HepG2 (cell line): ENCODE measurements around the gene ACADVL. TPM values are rescaled to one million over a fixed set of nuclear protein-coding genes. Genes with fewer than 3 reads are reported as not detected.

Experiments
- ARID3A ChIP-seq: IDR thresholded peaks from 2 replicates; pipeline ENCODE4 v1.6.1; 2012; ENCODE audit warnings: low read depth, low read length, improper control_type of control experiment
- ATF3 ChIP-seq: sonication (generic); formaldehyde crosslinking; IDR thresholded peaks from 2 replicates; pipeline ENCODE4 v1.4.0; 2020; ENCODE audit warnings: missing genetic modification reagents
- CSRNP1 ChIP-seq: sonication (generic); formaldehyde crosslinking; IDR thresholded peaks from 2 replicates; pipeline ENCODE4 v1.8.1; 2023; ENCODE audit warnings: mild to moderate bottlenecking, missing genetic modification reagents
- HCFC1 ChIP-seq: fragments of 150-350 bp; IDR thresholded peaks from 2 replicates; pipeline ENCODE4 v1.6.1; 2014; ENCODE audit warnings: low read depth, low read length
- LBX2 ChIP-seq: sonication (generic); formaldehyde crosslinking; IDR thresholded peaks from 2 replicates; pipeline ENCODE4 v1.5.0; 2020; ENCODE audit warnings: missing genetic modification reagents, mild to moderate bottlenecking, borderline replicate concordance
- MED13 ChIP-seq: sonication (generic); formaldehyde crosslinking; IDR thresholded peaks from 2 replicates; pipeline ENCODE4 v1.5.0; 2020; ENCODE audit warnings: missing genetic modification reagents
- MEIS1 ChIP-seq: sonication (generic); formaldehyde crosslinking; IDR thresholded peaks from 2 replicates; pipeline ENCODE4 v1.9.0; 2021; ENCODE audit warnings: mild to moderate bottlenecking, missing genetic modification reagents, moderate library complexity, borderline replicate concordance
- MLX ChIP-seq: IDR thresholded peaks from 2 replicates; pipeline ENCODE4 v1.6.1; 2016
- PBX2 ChIP-seq: IDR thresholded peaks from 2 replicates; pipeline ENCODE4 v1.6.1; 2016; ENCODE audit warnings: control low read depth
- PHF20 ChIP-seq: sonication (generic); formaldehyde crosslinking; IDR thresholded peaks from 2 replicates; pipeline ENCODE4 v1.5.0; 2020; ENCODE audit warnings: mild to moderate bottlenecking, missing genetic modification reagents
- RBM39 ChIP-seq: fragments of 200-400 bp; formaldehyde crosslinking; IDR thresholded peaks from one replicate; pipeline ENCODE4 v1.6.1; 2018; ENCODE audit warnings: antibody characterized with exemption, mild to moderate bottlenecking, low read depth, low read length; ENCODE audit not compliant: poor library complexity, severe bottlenecking
- SKI ChIP-seq: fragments of 450-650 bp; IDR thresholded peaks from one replicate; pipeline ENCODE4 v1.6.1; 2018; ENCODE audit warnings: mild to moderate bottlenecking; ENCODE audit not compliant: partially characterized antibody
- SRY ChIP-seq: sonication (generic); formaldehyde crosslinking; IDR thresholded peaks from 2 replicates; pipeline ENCODE4 v1.8.0; 2022; ENCODE audit warnings: mild to moderate bottlenecking, missing genetic modification reagents
- TBP ChIP-seq: sonication (generic); formaldehyde crosslinking; IDR thresholded peaks from 2 replicates; pipeline ENCODE4 v1.5.0; 2020; ENCODE audit warnings: missing genetic modification reagents
- ZNF18 ChIP-seq: sonication (generic); formaldehyde crosslinking; IDR thresholded peaks from 2 replicates; pipeline ENCODE4 v1.8.0; 2022; ENCODE audit warnings: mild to moderate bottlenecking, missing genetic modification reagents; ENCODE audit not compliant: insufficient replicate concordance
- ZNF451 ChIP-seq: sonication (generic); formaldehyde crosslinking; IDR thresholded peaks from 2 replicates; pipeline ENCODE4 v1.5.0; 2020; ENCODE audit warnings: mild to moderate bottlenecking, missing genetic modification reagents
- ZNF639 ChIP-seq: conservative IDR thresholded peaks from 2 replicates; pipeline ENCODE4 v1.6.1; 2018; ENCODE audit warnings: missing genetic modification reagents
- ZNF747 ChIP-seq: sonication (generic); formaldehyde crosslinking; IDR thresholded peaks from 2 replicates; pipeline ENCODE4 v1.8.1; 2023; ENCODE audit warnings: missing genetic modification reagents, mild to moderate bottlenecking, borderline replicate concordance
- ZNF772 ChIP-seq: sonication (generic); formaldehyde crosslinking; IDR thresholded peaks from 2 replicates; pipeline ENCODE4 v1.5.0; 2020; ENCODE audit warnings: mild to moderate bottlenecking, missing genetic modification reagents
- polyA plus RNA-seq, 8 experiments: library from polyadenylated mRNA; depleted of rRNA in 3 of 8; stranded (reverse) in 7 of 8; unstranded in 1 of 8; fragments of >200 nt; fragmentation: Illumina TruSeq in 4 of 8; extraction: Trizol in 4 of 8; gene quantifications; 2 replicates each; pipeline versions ENCODE4 v1.2.1 to v1.2.3, GENCODE V29; 2011 to 2016; ENCODE audit warnings: low read depth in 4 of 8, missing spikeins in 1 of 8, mixed read lengths in 1 of 8; ENCODE audit not compliant: insufficient read depth in 1 of 8
- total RNA-seq, 5 experiments: library from RNA; depleted of rRNA; stranded (reverse); fragments of >200 nt; fragmentation: Illumina TruSeq; extraction: Trizol; gene quantifications; 2 replicates each; pipeline ENCODE4 v1.2.3, GENCODE V29; 2016; ENCODE audit warnings: low read depth in 1 of 5

The ACADVL gene
- total and polyA plus RNA-seq, 2 of the 13 experiments (the other 11 are each of a cell fraction or from before 2014, with no cell fraction given), result 219 to 412 TPM

- TF ChIP-seq CSRNP1 (CRISPR knock-in tag), result no peak
- peak; percentile 78; the same call in 1 of the 2 replicates for TF ChIP-seq ZNF451 (CRISPR knock-in tag)
- no peak; the same call in 1 of the 2 replicates for TF ChIP-seq PHF20 (CRISPR knock-in tag)
- no peak for TF ChIP-seq PBX2 (CRISPR knock-in tag)
- TF ChIP-seq ZNF772 (CRISPR knock-in tag), result peak; percentile 71
- TF ChIP-seq MED13 (CRISPR knock-in tag), result 0 out of 2 replicates have a peak, but pooled peaks have one; percentile 47
- TF ChIP-seq SKI, result peak; percentile 42
- TF ChIP-seq MLX (CRISPR knock-in tag), result peak; percentile 84
- peak; percentile 68 for TF ChIP-seq ZNF639 (CRISPR knock-in tag)
- TF ChIP-seq SRY (CRISPR knock-in tag), result no peak
- TF ChIP-seq ZNF18 (CRISPR knock-in tag), result peak; percentile 49
- no peak for TF ChIP-seq ATF3 (CRISPR knock-in tag)
- no peak for TF ChIP-seq LBX2 (CRISPR knock-in tag)
- no peak for TF ChIP-seq TBP (CRISPR knock-in tag)
- TF ChIP-seq RBM39, result peak; percentile 72
- no peak for TF ChIP-seq HCFC1
- no peak; the same call in 1 of the 2 replicates for TF ChIP-seq MEIS1
- no peak for TF ChIP-seq ARID3A
- TF ChIP-seq ZNF747 (CRISPR knock-in tag), result peak; percentile 70; the same call in 1 of the 2 replicates
These were observed 40.2 kb upstream of the ACADVL start, which contains the start of gene ASGR1 (continued) for GRCh38 chr17:7179317-7180254.
